ENCODE data around the gene OR52H1.

OR52H1 gene

DNA sequence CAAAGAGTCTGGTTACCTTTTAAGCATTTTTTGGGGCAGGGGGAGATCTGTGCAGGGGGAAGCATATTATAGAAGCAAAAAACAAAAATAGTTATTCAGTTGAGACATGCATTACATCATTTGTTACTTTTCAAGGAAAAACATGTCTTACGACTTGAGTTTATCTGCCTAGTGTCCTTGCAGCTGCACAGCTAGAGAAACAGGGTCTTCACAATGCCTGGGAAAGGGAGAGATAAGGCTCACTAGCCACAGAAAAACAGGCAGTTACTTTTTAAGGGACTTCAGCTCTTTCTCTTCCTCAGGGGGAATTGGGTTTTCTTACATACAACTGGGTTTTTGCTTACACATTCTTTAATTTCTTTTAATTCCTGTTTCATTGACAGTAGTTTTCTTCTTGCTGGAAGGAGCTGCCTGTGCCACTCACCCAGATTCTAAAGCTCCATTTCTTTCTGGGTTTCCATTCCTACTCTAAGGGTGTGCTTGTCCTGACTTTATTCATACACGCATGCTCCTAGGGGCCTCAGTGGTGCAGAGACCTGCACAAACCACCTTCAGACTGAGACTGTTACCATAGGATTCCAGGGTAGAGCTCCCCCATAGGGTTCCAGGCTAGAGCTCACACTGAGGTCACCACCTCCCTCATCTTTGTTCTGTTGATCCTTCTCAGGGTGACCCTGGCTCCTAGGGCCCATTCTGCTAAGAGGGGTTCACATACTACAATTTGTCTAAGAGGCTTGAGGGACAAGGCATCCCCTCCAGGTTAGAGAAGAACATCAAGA, 17.1 kb downstream of the OR52H1 start:
- ATAC-seq: no peak

DNA sequence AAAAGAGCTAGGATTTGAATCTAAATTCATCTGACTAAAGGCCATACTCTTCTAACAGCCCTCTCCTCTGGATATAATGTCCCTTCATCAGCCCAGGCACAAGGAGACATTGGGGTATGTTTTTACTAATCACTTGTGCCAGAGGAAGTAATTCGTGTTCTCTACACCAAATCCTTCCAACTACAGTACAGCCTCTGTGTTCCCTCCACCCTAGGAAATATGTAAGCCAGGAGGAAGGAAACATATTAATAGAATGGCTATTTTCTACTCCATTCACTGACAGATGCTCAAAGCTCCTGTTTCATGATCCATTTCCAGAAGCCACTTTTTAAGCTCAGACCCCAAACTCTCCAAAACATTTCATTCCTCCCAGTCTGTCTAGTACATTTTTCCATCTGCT, 19.8 kb downstream of the OR52H1 start:
- no peak for ATAC-seq

DNA sequence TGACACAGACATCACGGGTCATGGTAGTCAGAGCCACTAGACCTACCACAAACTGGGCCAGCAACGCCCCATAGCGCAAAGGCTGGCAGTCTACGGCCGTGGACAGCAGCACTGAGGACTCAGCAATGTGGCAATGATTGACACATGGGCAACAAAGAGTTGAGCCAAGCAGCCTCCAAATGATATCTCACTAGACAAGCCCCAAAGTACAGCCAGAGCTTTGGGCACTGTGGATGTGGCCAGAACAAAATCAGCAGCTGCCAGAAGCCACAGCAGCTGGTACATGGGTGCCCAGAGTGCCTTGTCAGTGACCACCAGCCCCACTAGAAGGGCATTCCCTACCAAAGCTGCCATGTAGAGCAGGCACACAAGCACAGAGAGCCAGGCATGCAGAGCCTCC, 20.6 kb downstream of the OR52H1 start:
- no peak for ATAC-seq

DNA sequence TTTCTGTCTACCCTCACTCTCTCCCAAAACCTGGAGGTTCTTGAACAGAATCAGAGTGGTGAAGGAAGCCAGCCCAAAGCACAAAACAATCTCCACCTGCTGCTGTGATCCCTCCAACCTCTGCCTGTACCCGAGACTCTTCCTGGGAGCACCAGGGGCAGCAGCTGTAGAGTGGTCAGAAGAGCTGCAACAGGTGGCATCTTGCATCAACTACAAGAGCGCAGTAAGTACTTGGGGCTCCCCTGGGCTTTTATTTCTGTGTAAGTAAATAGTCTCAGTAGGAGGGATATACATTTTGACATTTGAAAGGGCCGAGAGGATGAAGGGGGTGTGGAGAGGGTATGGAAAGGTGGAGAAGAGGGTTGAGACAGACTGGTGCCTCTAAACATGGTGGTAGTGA, 23.6 kb downstream of the OR52H1 start:
- ATAC-seq: no peak

DNA sequence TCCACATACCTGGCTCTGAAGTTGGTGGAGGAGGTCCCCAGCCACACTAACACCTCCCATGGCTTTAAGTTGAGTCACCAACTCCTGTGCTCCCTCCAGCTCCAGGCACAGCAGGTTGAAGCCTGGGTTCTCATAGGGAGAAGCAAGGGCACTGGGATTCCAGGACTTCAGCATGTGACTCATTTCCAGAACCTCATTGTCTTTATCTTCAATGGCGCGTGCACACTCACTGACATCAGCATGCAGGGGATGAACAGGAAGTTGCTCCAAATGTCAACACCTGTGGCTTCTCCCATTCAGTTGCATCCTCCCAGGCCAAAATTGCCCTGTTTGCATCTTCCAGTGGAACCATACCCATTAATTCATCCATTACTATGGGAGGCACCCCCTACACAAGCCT, 26.0 kb downstream of the OR52H1 start:
- ATAC-seq: no peak

DNA sequence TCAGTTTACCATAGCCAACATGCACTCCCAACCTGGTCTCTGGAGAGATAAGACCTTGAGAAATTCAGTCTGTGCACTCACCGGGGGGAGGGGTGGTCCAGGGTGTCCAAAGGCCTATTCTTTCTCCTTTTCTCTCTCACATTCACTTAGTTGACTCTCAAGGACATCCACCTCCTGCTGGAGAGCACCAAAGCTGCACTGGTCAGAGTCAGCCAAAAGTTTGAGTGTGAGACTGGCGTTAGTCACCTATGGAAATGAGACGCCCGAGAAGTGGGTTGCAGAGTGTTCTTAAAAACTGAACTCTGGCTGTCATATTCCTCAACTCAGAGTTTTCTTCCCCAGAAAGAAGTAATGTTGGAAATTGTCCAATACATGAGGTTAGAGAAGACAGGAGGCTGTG, 26.8 kb downstream of the OR52H1 start:
- ATAC-seq: no peak

DNA sequence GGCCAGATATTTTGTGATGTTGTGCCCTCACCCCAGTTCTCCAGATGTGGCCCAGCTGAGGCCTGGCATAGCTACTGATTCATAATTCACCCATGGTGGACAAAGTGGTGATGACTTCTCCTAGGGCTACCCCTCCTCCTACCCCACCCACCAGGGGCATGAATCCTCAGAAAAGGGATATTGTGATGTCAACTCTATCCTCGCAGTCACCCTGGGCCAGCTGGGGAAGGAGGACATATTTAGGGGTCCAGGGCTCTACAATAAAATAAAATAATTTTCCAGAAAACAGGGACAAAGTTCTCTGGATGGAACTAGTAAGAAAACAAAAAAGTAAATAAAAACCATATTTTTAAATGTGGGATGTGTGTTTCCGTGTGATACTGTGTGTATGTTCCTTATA, 31.7 kb downstream of the OR52H1 start, which contains the start of gene UBQLNL:
Gene UBQLNL, minus strand, starts transcription at position 101 of the 400 bp plus-strand sequence. CDS start 258 bp downstream, outside the sequence.
- no peak for ATAC-seq

DNA sequence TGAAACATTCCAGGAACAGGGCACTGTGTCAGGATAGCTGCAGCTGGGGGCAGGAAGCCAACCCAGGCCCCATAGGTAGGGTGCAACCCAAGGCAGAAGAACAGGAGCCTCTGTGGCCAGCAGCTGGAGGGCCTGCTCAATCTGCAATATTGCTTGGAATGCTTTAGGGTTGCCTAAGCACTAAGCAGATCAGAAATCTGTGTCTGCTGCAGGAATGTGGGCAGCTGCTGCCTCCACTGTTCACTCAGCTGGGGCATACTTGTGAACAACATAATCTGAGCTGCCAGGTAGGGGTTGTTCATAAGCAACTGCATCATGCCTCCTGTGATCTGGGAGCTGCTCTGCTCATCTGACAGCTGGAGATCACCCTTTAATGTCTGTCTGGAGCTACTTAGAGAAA, 33.5 kb downstream of the OR52H1 start:
- no peak for ATAC-seq

DNA sequence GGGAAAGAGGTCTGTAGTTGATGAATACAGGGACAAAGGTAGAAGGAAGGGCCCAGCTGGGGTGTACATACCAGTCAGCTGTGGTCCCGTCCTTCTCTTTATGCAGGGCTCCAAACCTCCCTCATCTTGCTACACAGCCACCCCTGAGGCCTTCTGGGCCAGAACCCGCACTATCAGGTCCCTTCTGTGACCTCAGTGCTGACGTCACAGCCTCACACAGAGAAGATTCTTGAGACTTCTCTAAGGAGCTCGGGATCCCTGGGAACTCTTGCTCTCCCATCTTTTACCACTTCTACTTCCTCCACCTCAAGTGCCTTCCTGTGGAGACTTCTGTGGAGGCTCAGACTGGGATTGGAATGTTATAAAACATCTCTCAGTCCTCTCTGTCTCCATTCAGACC, 38.5 kb downstream of the OR52H1 start, which contains the start of gene UBQLN3:
Gene UBQLN3, minus strand, starts transcription at position 155 of the 400 bp plus-strand sequence. CDS start 399 bp downstream, outside the sequence.
- no peak for ATAC-seq

DNA sequence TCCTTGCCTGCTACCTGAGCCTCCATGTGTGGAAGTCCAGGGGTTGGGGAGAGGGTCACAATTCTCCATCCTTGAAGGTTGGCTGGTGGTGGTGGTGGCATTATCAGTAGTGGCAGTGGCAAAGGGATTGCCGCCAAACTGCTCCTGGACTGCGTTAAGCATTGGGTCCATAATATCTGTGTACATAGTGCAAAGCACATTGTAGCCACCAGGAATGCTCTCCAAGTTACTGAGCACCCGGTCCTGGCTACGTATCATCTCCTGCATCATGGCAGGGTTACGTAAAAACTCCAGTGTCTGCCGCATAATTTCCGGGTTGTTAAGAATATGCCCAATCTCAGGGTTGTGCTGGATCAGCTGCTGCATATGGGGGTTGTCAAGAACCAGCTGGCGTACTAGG, 39.7 kb downstream of the OR52H1 start:
- ATAC-seq: no peak

DNA sequence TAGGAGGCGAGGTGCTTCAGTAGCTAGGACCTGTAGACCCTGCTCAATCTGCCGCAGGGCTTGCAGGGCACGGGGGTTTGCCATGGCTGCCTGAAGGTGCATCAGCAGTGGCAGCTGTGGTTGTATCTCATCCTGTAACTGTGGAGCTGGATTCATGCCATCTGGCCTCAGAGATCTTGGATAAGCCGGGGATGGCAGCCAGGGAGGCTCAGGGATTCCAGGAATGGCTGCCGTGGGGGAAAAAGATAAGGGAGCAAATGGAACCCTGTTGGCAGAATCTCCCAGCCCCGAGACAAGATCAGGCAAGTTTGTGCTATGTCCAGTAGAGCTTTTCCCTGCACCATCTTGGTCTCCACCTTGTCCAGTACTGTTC, 40.4 kb downstream of the OR52H1 start:
- ATAC-seq: no peak

DNA sequence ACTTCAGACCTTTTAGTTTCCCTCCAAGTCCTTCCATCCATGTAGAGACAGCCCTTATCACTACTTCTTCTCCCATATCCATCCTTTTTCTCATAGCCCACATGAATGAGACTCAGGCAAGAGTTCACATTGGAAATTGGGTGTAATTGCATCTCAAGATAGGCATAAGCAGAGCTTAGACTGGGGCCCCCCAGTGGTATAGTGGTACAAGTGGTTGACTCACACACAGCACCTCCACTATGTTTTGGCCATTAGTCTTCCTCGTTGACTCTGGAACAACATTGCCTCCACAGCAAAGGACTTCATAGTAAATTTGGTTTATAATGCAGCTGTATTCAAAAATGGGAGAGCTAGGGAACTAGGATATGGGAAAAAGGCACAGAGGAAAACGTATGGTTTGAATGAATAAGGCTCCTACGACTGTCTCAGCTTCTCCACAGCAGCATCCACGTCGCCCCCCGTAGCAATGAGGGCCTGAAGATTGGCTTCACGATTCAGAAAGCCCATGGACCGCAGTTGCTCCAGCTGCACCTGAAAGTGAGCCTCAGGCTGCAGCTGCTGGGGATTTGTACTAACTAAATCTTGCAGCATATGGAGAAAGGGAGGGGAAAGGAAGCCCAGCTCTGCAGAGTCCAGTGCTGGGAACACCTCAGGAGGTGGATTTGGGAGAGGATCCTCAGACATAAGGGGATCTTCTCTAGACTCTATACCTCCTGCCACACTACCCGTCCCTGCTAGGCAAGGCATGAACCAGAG, 41.0 kb downstream of the OR52H1 start:
- ATAC-seq: no peak

DNA sequence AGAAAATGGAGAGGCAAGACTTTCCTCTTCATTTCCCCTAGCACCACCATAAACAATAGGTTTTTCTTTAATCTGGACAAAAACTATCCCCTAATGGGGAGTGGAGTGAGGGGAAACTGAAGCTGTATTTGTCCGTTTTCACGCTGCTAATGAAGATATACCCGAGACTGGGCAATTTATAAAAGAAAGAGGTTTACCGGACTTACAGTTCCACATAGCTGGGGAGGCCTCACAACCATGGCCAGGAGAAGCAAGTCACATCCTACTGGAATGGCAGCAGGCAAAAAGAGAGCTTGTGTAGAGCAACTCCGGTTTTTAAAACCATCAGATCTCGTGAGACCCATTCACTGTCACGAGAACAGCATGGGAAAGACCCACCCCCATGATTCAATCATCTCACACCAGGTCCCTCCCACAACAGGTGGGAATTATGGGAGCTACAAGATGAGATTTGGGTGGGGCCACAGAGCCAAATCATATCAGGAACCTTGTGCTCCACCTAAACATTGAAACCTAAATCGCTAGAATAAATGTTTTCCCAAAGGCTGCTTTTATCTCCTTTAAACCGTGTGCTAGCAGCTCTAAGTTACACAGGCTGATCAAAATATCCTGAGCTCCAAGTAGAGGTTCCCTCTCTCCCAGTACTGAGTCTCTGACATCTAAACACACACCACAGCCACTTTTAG, 42.8 kb downstream of the OR52H1 start:
- ATAC-seq: no peak

DNA sequence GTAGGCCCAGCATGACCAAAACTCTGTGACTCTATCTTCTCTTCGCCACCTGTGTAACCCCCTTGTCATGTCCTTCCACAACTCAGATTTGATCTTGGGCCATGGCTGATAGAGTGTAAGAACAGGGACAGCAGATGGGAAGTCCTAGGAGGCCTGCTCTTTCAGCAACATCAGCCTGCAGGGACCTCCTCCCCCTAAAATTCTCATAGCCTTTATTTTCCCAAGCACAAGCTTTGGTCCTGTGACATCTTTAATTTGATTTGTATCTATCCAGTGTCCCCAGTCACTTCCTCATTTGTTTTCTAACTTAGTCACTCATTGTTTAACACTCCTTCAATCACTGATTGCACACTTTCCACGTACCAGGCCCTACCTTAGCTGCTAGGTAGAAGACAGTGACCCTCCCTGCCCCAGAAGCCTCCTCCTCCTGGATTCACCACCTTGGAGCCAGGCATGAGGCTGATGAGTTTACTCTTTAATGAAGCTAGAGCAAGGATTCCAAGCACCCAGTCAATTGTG, 43.9 kb downstream of the OR52H1 start:
- ATAC-seq: no peak

DNA sequence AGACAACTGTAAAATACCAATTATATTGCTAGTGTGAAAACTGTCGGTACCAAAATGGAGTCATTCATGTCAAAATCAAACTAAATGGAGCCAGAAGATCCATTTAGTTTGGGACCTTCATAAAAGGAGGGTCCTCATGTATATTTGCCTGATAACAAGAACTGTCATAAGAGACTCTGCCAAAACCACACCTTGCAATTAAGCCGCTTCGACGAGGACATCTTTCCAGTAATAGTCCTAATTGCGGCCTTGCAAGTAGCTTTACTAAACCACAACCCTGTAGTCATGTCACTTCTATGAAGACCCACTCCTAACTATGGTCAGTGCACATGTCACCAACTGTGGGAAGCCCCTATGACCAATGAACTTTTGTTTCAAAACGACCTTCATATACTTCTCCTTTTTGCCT, 47.9 kb downstream of the OR52H1 start:
- no peak for ATAC-seq

DNA sequence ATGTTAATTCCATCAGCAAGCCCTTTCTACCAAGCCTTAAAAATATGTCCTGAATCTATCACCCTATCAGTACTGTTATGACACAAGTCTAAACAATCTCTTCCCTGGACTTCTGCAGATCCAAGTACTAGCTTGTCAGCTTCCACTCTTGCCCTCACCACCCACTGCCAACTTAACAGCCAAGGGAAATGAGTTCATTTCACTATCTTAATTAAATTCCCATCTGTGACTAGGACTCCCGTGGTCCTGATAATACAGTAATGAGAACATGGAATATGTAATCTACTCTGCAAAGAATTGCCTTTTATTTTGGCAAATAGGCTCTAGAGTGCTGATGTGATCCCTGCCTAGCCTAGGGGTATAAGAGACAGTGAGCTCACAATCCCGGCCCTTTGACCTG, 48.7 kb downstream of the OR52H1 start:
- ATAC-seq: no peak

Measured in activated CD4-positive, CD25-positive, alpha-beta regulatory T cell treated with anti-CD3 and anti-CD28 coated beads, Interleukin-2, amount 50 U/mL, for 24 hours (primary cell).